Posterior vena cava (tissue), 2 donors: ENCODE measurements around the gene KCNQ2. TPM values are rescaled to one million over a fixed set of nuclear protein-coding genes. Genes with fewer than 3 reads are reported as not detected.

Experiments used
- DNase-seq: peaks from one replicate; pipeline ENCODE4 v3.0.0-alpha.2; 2020; ENCODE audit warnings: low spot score
- intact Hi-C, 2 donors: fragments of 100-400 bp; cut with DNase I; formaldehyde crosslinking; loops; one replicate each; pipeline versions ENCODE4 v1.14.1 to v1.14.2; 2022 to 2023
- total RNA-seq, 2 donors: library from RNA; stranded (reverse); fragmentation: NEBNext Ultra II Directional; extraction: Animal tissue kit (Norgen Biotek cat#: 25700); gene quantifications; one replicate each; pipeline ENCODE4 v1.2.1, GENCODE V29; 2021
- donor health status: DM: yes; HTN: yes; CAD: no.
- donor health status: DM: yes; HTN: yes; CAD: no.

KCNQ2 gene
- total RNA-seq, 2 donors from 2014 or later = not detected

- no peak for DNase-seq
- intact Hi-C loops = no loop called here
Measured at GRCh38 chr20:63369724-63370617, 102.5 kb downstream of the KCNQ2 start.

DNA sequence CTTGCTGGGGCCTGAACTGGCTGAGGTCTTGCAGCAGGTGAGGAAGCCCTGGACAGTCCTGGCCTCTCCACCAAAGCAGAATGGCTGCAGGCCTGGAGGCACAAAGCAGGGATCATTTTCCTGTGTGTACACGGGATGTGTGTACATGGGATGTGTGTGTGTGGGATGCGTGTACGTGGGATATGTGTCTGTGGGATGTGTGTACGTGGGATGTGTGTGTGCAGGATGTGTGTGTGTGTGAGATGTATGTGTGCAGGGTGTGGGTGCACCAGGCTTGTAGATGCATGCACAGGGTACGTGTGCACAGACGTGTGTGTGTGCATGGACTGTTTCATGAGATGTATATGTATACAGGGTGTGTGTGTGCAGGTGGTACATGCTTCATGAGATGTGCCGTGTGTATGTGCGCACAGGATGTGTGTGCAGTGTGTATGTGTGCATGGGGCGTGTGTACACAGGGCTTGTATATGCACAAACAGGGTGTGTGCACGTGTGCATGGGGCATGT is 103.4 kb downstream of the KCNQ2 start:
- no peak for DNase-seq
- intact Hi-C loops = no loop called here

GRCh38 chr20:63368151-63368550 is 104.3 kb downstream of the KCNQ2 start:
- intact Hi-C loops = no loop called here

DNA sequence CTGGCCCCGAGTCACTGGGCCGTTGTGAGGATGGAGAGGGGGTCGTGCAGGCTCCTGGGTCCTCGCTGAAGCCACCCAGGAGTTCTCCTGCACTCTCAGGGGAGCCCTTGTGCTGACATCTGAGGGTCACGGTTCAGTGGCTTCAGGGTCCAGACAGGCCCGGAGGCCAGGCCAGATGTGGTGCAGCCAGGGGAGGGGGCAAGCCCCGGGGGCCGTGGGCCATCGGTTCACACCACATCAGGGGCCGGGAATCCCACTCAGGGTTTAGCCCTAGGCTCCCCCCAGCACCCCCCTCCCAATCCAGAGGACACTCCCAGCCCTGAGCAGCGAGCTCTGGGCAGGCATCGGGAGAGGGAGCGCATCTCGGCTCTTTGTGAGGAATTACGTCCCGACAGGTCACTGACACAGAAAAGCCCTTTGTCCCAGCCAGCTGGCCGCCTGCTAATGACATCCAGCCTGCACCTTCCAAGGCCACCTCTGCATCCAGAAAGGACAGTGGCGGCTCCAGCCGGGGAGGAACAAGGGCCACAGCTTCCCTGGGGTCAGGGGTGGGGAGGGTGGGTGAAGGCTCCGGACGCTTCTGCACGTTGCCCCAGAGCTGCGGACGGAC is 104.9 kb downstream of the KCNQ2 start:
- DNase-seq = no peak
- intact Hi-C loops = no loop called here

More at GRCh38 chr20:63368151-63368550, 104.3 kb downstream of the KCNQ2 start:
- DNase-seq = no peak

GRCh38 chr20:63366390-63367365 is 105.8 kb downstream of the KCNQ2 start:
- DNase-seq = no peak
- intact Hi-C loops = no loop called here

GRCh38 chr20:63365601-63366389 is 106.7 kb downstream of the KCNQ2 start:
- no peak for DNase-seq
- intact Hi-C loops = no loop called here

- no peak for DNase-seq
- intact Hi-C loops = no loop called here
Measured at GRCh38 chr20:63364801-63365585, 107.5 kb downstream of the KCNQ2 start.

DNA sequence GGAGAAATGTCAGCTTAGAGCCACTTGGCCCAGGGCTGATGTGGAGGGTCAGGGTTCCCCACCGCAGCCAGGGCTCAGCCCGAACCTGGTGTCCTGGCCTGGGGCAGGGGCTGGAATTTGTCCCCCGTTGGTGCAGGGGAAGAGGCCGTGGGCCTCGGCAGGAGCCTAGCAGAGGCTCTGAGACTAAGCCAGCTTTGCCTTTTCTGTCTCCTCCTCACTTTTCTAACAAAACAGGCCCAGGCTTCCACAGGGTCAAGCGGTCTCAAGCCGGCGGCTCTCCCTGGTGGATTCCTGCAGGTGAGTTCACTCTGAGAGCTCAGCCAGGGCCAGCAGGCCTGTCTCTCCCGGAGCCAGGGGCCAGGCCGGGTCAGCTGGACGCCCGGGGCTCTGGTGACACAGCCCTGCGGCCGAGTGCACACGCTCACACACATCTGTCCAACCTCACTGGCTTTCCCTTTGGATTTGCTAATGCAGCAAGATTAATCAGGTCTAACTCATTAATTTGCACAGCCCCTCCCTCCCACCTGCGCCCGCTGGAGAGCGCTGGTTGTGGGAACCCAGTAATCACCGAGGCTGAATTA is 108.4 kb downstream of the KCNQ2 start:
- intact Hi-C loops = no loop called here
- DNase-seq = no peak

DNA sequence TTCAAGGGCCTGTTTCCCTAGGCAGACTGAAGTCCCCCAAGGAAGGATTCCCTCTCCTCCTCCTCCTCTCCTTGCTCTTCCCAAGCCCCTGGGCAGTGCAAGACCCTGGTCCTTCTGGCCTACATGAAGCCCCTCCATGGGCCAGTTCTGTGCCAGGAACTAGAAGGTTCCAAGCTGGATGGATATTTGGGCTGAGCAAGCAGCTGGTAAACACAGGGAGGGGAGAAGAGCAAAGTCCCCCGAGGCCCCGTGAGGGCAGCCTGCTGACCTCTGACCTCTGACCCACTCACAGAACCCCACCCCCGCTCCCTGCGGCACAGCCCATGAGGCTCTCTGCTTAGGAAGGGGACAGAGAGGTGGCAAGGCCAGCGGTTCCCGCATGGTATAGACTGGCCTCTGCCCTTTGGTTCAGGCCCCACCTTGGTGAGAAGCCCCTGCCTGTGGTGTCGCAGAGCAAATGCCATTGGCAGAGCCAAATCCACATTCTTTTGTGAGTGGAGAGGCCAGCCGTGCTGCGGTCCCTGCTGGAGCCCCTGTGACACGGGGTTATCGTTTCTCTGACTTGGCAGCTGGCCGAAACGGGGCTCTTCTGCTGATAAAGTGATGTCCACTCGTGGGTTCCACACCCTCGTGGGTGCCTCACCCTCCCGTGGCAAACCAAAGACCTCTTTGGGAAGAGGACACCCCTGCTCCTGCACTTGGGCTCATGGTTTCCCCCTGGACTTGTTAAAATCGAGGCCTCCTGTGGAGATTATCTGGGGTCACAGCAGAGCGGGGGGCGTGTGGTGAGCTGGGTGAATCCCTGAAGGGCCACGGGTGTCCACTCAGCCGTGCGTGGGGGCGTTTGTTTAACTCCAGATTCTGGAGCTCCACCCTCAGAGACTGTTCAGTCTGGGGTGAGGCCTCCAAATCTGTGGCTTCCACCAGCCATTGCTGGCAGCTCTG is 109.2 kb downstream of the KCNQ2 start:
- no peak for DNase-seq
- intact Hi-C loops = no loop called here

GRCh38 chr20:63362436-63363009 is 109.9 kb downstream of the KCNQ2 start:
- no peak for DNase-seq
- intact Hi-C loops = no loop called here

DNA sequence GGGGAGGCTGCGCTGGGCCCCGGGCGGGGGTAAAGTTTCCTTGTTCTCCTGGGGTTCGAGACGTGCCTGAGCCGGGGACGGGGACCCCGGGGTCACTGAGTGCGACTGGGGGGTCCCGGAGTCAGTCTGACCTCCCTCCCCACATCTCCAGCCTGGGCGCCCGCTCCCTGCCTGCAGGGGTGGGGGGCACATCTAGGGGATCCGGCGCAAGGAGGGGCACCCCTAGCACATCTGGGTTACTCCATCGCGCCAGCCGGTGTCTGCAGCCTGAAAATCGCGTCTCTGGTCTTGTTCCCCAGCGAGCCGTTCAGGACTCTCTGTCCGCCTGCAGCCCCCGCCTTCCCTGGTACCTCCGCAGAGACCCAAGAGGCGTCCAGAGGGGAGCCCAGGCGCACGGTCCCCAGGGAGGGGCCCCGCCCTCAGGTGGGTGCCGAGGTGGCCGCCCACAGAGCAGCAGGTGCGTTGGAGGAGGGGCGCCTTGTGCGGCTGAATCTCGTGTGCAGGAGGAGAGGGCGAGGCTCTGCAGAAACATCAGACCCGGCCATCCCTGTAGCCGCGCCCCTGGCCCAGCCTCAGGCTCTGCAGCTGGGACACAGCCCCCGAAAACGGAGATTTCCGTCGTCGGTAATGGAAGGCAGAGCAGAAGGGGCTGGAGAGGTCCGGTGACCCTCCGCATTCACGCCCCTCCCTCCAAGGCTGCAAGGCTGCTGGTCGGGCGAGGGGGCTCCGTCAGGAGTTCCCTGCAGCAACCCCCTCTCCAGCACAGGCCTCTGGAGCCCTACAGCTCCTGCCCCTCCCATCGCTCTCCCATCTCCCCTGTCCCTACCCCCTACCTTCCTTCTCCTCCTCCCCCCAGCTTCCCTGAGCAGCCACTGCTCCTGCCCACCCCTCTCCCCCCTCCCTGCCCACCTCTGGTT is 110.7 kb downstream of the KCNQ2 start:
- intact Hi-C loops = no loop called here
- no peak for DNase-seq

- DNase-seq = no peak
- intact Hi-C loops = no loop called here
Measured at GRCh38 chr20:63360850-63361518, 111.5 kb downstream of the KCNQ2 start, which contains the start of gene CHRNA4. Gene CHRNA4, minus strand, starts transcription at chr20:63361349. Its CDS starts 184 bp downstream, at chr20:63361165.

DNA sequence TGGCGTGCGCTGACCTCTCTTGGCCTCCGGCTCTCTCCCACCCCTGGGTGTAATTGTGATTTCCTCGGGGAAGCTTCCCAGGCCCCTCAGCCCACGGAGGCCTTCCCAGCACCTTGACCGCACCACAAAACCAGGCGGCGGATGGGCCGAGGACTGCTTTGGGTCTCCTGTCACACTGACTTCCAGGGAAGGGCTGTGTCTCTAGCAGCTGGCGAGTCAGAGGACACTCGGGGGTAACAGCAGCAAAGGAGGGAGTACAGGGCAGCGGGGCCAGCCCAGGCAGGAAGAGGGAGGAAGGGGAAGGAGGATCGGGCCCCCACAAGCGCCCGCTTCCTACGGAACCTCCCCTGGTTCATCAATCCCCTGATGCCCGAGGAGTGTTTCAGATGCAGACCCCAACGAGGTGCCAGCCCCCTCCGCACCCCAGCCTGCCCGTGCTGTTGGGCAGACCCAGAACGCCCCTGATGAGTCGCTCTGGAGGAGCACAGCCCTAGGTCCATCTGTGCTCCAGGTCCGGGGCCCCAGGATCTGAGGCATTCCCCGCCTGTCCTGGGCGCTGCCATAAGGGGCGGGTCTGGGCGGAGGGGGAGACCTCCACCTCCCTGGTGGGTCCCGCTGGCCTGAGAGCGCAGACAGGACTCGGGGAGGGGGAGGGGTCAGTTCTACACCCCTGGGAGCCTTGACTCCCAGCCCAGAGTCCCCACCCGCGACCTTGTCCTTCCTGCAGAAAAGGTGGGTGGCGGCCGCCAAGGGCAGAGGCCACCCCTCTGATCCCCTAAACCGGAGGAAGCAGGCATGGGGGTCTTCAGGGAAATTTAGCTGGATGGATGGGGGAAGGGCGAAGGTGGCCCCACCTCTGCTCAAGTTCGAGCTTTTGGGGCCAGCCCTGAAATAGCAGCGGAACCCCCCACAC is 112.3 kb downstream of the KCNQ2 start:
- intact Hi-C loops = no loop called here
- DNase-seq = no peak
